Type B pancreatic cell (in vitro differentiated cells): Measurements from ENCODE around the gene POLE4. TPM values are rescaled to one million over a fixed set of nuclear protein-coding genes. Genes with fewer than 3 reads are reported as not detected.

Source experiments
- DNase-seq: peaks from one replicate; pipeline ENCODE4 v3.0.0; 2021; ENCODE audit warnings: mixed read lengths; ENCODE audit not compliant: unreplicated experiment; ENCODE audit errors: extremely low spot score
- H3K27ac Mint-ChIP-seq: 2 replicates; pipeline ENCODE4 v1.8.0; 2021; ENCODE audit warnings: mild to moderate bottlenecking, mixed read lengths
- H3K27me3 Mint-ChIP-seq: 2 replicates; pipeline ENCODE4 v1.8.0; 2021; ENCODE audit warnings: mixed read lengths
- H3K36me3 Mint-ChIP-seq: 2 replicates; pipeline ENCODE4 v1.8.0; 2021; ENCODE audit warnings: mixed read lengths
- H3K4me1 Mint-ChIP-seq: one replicate; pipeline ENCODE4 v1.8.0; 2021; ENCODE audit warnings: mixed read lengths; ENCODE audit not compliant: unreplicated experiment
- H3K4me3 Mint-ChIP-seq: 2 replicates; pipeline ENCODE4 v1.8.0; 2021; ENCODE audit warnings: mild to moderate bottlenecking, mixed read lengths
- H3K9me3 Mint-ChIP-seq: 2 replicates; pipeline ENCODE4 v1.8.0; 2021; ENCODE audit warnings: mixed read lengths
- CTCF ChIP-seq: fragments of 200-600 bp; sonication (generic); conservative IDR thresholded peaks from 2 replicates; pipeline ENCODE4 v1.5.0; 2021; ENCODE audit warnings: antibody characterized with exemption, mild to moderate bottlenecking
- total RNA-seq: library from RNA; stranded (reverse); gene quantifications from 2 replicates; pipeline ENCODE4 v1.2.1, GENCODE V29; 2021; ENCODE audit warnings: low replicate concordance

Gene POLE4
- total RNA-seq, 1 donor from 2014 or later, result 31.0 TPM

- H3K36me3 Mint-ChIP-seq, result no peaks in the 10 kb centered on the region
- no peaks in the 10 kb centered on the region for H3K4me1 Mint-ChIP-seq
- H3K27ac Mint-ChIP-seq, result no peak overlapping the region
- TF ChIP-seq CTCF, result no peak
- H3K9me3 Mint-ChIP-seq, result no peaks in the 10 kb centered on the region
- no peaks in the 10 kb centered on the region for H3K27me3 Mint-ChIP-seq
- DNase-seq, result no peak
- H3K4me3 Mint-ChIP-seq, result no peak overlapping the region
Observed at GRCh38 chr2:74942263-74942662, 16.2 kb upstream of the POLE4 start.

GRCh38 chr2:74944987-74945787, 13.3 kb upstream of the POLE4 start:
- H3K36me3 Mint-ChIP-seq, result peaks cover 4% of the 10 kb centered on the region
- DNase-seq, result no peak

GRCh38 chr2:74945788-74946331, 12.6 kb upstream of the POLE4 start:
- H3K9me3 Mint-ChIP-seq, result no peaks in the 10 kb centered on the region
- no peaks in the 10 kb centered on the region for H3K4me1 Mint-ChIP-seq
- TF ChIP-seq CTCF, result no peak
- peaks cover 4% of the 10 kb centered on the region for H3K36me3 Mint-ChIP-seq
- no peak overlapping the region for H3K4me3 Mint-ChIP-seq
- H3K27ac Mint-ChIP-seq, result no peak overlapping the region
- DNase-seq, result no peak
- H3K27me3 Mint-ChIP-seq, result no peaks in the 10 kb centered on the region

More at GRCh38 chr2:74944987-74945787, 13.3 kb upstream of the POLE4 start:
- no peak overlapping the region for H3K27ac Mint-ChIP-seq
- no peaks in the 10 kb centered on the region for H3K27me3 Mint-ChIP-seq
- H3K9me3 Mint-ChIP-seq, result no peaks in the 10 kb centered on the region
- no peak overlapping the region for H3K4me3 Mint-ChIP-seq
- no peak for TF ChIP-seq CTCF
- no peaks in the 10 kb centered on the region for H3K4me1 Mint-ChIP-seq

- TF ChIP-seq CTCF, result no peak
- H3K9me3 Mint-ChIP-seq, result peaks cover 10% of the 10 kb centered on the region
- no peaks in the 10 kb centered on the region for H3K4me1 Mint-ChIP-seq
- no peak for DNase-seq
- H3K4me3 Mint-ChIP-seq, result no peak overlapping the region
- H3K27me3 Mint-ChIP-seq, result no peaks in the 10 kb centered on the region
- peaks cover 15% of the 10 kb centered on the region for H3K36me3 Mint-ChIP-seq
- no peak overlapping the region for H3K27ac Mint-ChIP-seq
Observed at GRCh38 chr2:74947703-74948102, 10.7 kb upstream of the POLE4 start.

GRCh38 chr2:74948779-74949178, 9.7 kb upstream of the POLE4 start:
- Mint-ChIP-seq H3K36me3 (peaks cover 18% of the 10 kb centered on the region), H3K4me3 (no peak overlapping the region), H3K4me1 (no peaks in the 10 kb centered on the region), H3K27me3 (no peaks in the 10 kb centered on the region), H3K27ac (no peak overlapping the region), H3K9me3 (peaks cover 14% of the 10 kb centered on the region)
- no peak for DNase-seq
- TF ChIP-seq CTCF, result no peak
